GM19467 (cell line): ENCODE measurements around the gene NEK11.
A peak's percentile ranks its signal among the peaks of the same experiment; 100 is the strongest.

Experiments used
- ATAC-seq: cut with Tn5 transposase; IDR thresholded peaks from one replicate; pipeline ENCODE4 v1.9.1; 2021; ENCODE audit warnings: mild to moderate bottlenecking, moderate library complexity; ENCODE audit not compliant: unreplicated experiment

Gene NEK11

GRCh38 chr3:131026321-131027151 lies at the start of gene NEK11, which contains the start of gene ASTE1:
Gene NEK11 (plus strand): TSS chr3:131026877. CDS start chr3:131029709, 2,832 bp downstream.
Gene ASTE1 (minus strand): TSS chr3:131026825. CDS start chr3:131025306, 1,519 bp downstream.
- peak; percentile 99 for ATAC-seq

GRCh38 chr3:130979117-130979516 lies 47.6 kb upstream of the NEK11 start:
- ATAC-seq: no peak

- ATAC-seq: no peak
Observed at GRCh38 chr3:130981469-130981868, 45.2 kb upstream of the NEK11 start.

- ATAC-seq: no peak
Observed at GRCh38 chr3:130990282-130990681, 36.4 kb upstream of the NEK11 start.

- no peak for ATAC-seq
Observed at GRCh38 chr3:130991126-130991525, 35.6 kb upstream of the NEK11 start.

GRCh38 chr3:130992344-130992743 lies 34.3 kb upstream of the NEK11 start:
- no peak for ATAC-seq

- no peak for ATAC-seq
Observed at GRCh38 chr3:130997289-130997688, 29.4 kb upstream of the NEK11 start.

- no peak for ATAC-seq
Observed at GRCh38 chr3:131001071-131001470, 25.6 kb upstream of the NEK11 start.

GRCh38 chr3:131004603-131005002 lies 22.1 kb upstream of the NEK11 start:
- ATAC-seq: no peak

GRCh38 chr3:131007256-131007655 lies 19.4 kb upstream of the NEK11 start:
- no peak for ATAC-seq

- ATAC-seq: no peak
Observed at GRCh38 chr3:131007782-131008181, 18.9 kb upstream of the NEK11 start.

GRCh38 chr3:131008326-131008725 lies 18.4 kb upstream of the NEK11 start:
- ATAC-seq: no peak

GRCh38 chr3:131009698-131010097 lies 17.0 kb upstream of the NEK11 start:
- ATAC-seq: no peak

- no peak for ATAC-seq
Observed at GRCh38 chr3:131018970-131019369, 7.7 kb upstream of the NEK11 start.

GRCh38 chr3:131020122-131020693 lies 6.5 kb upstream of the NEK11 start:
- ATAC-seq: no peak

- ATAC-seq: no peak
Observed at GRCh38 chr3:131025539-131025938, 1.1 kb upstream of the NEK11 start.

GRCh38 chr3:131028844-131029243 lies 2.2 kb downstream of the NEK11 start:
- ATAC-seq: no peak

- no peak for ATAC-seq
Observed at GRCh38 chr3:131031660-131032059, 5.0 kb downstream of the NEK11 start.

GRCh38 chr3:131033480-131034080 lies 6.9 kb downstream of the NEK11 start:
- ATAC-seq: no peak

GRCh38 chr3:131036200-131036816 lies 9.6 kb downstream of the NEK11 start:
- no peak for ATAC-seq

- no peak for ATAC-seq
Observed at GRCh38 chr3:131036986-131037385, 10.3 kb downstream of the NEK11 start.
